ENCODE data around the gene EML1.

- TF ChIP-seq CTCF (IDR thresholded peaks at IDR 0.05) = no peak
- TF ChIP-seq ZFX (IDR thresholded peaks at IDR 0.05; ENCODE audit: borderline replicate concordance) = no peak
These were observed 1.6 kb upstream of the EML1 start for GRCh38 chr14:99791476-99792209.

Data from 22Rv1 (cell line).